ENCODE measurements around the gene ELF1.
"Not testable (repeated sequence)": the region's sequence is repeated elsewhere in the genome, so short reads cannot be mapped to it uniquely, and the experiment has no call there.

GRCh38 chr13:40900568-40900967 is 118.5 kb downstream of the ELF1 start:
- not testable (repeated sequence) for TF ChIP-seq CTCF (IDR thresholded peaks at IDR 0.05 in 2 of 3, conservative IDR thresholded peaks at IDR 0.05 in 1 of 3; ENCODE audit: control insufficient read depth in 2 of 3, extremely low read depth in 1 of 3, insufficient read depth in 1 of 3, low read depth in 3 of 3, low read length in 3 of 3); POLR2AphosphoS5 (IDR thresholded peaks at IDR 0.05; ENCODE audit: low read length); ZNF207 (IDR thresholded peaks at IDR 0.05; ENCODE audit: borderline replicate concordance); BMI1 (IDR thresholded peaks at IDR 0.05; ENCODE audit: borderline replicate concordance); ETV6 (conservative IDR thresholded peaks at IDR 0.05 in 1 of 2, IDR thresholded peaks at IDR 0.05 in 1 of 2; ENCODE audit: borderline replicate concordance in 1 of 2, low read depth in 1 of 2); MTA2 (IDR thresholded peaks at IDR 0.05; ENCODE audit: low read depth); TCF12 (IDR thresholded peaks at IDR 0.05; ENCODE audit: low read depth, low read length); YY1 (IDR thresholded peaks at IDR 0.05; ENCODE audit: low read depth, low read length); SREBF1 (IDR thresholded peaks at IDR 0.05; ENCODE audit: low read length); SMC3 (IDR thresholded peaks at IDR 0.05; ENCODE audit: borderline replicate concordance, low read length); RAD21 (IDR thresholded peaks at IDR 0.05; ENCODE audit: insufficient read depth, low read depth, low read length); NR2C2 (IDR thresholded peaks at IDR 0.05; ENCODE audit: borderline replicate concordance, control insufficient read depth, insufficient read length, low read depth); EZH2 (IDR thresholded peaks at IDR 0.05; ENCODE audit: borderline replicate concordance, control insufficient read depth, low read depth, low read length)
